Measurements from ENCODE around the gene ZBTB40. TPM values are rescaled to one million over a fixed set of nuclear protein-coding genes. Genes with fewer than 3 reads are reported as not detected.

Gene ZBTB40
- total RNA-seq, 1 experiment from 2014 or later, result 16.9 TPM

GRCh38 chr1:22491995-22492715 lies 40.5 kb downstream of the ZBTB40 start:
- Histone ChIP-seq H3K9me3 (replicated peaks) (no peaks in the 10 kb centered on the region), H3K4me3 (no peak overlapping the region), H3K36me3 (peaks cover 21% of the 10 kb centered on the region), H3K27me3 (replicated peaks) (no peaks in the 10 kb centered on the region), H3K27ac (no peak overlapping the region), H3K4me1 (replicated peaks) (no peaks in the 10 kb centered on the region)
- DNase-seq (ENCODE audit: low read depth in 1 of 2, low spot score in 2 of 2), result no peak

DNA sequence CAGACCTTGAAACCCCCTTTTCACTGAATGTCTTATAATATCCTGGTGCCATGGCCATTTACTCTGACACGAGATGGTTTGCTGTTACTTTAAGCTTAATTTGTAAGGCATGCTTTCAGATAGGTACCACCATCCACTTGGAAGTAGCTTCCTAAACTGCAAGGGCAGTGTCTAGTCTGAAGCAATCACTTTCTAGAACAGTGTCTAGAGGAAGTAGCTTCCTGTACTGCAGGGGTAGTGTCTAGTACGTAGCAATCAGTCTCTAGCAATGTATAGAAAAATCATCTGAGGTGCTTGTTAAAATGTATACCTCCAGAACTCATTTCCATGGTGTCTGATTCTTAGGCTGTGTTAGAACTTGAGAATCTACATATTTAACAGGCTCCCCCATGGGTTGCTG lies 42.5 kb downstream of the ZBTB40 start:
- no peak overlapping the region for H3K27ac ChIP-seq
- H3K27me3 ChIP-seq (replicated peaks), result no peaks in the 10 kb centered on the region
- H3K4me3 ChIP-seq, result no peak overlapping the region
- DNase-seq (ENCODE audit: low read depth in 1 of 2, low spot score in 2 of 2), result no peak
- no peaks in the 10 kb centered on the region for H3K9me3 ChIP-seq (replicated peaks)
- peaks cover 4% of the 10 kb centered on the region for H3K4me1 ChIP-seq (replicated peaks)
- peaks cover 23% of the 10 kb centered on the region for H3K36me3 ChIP-seq

DNA sequence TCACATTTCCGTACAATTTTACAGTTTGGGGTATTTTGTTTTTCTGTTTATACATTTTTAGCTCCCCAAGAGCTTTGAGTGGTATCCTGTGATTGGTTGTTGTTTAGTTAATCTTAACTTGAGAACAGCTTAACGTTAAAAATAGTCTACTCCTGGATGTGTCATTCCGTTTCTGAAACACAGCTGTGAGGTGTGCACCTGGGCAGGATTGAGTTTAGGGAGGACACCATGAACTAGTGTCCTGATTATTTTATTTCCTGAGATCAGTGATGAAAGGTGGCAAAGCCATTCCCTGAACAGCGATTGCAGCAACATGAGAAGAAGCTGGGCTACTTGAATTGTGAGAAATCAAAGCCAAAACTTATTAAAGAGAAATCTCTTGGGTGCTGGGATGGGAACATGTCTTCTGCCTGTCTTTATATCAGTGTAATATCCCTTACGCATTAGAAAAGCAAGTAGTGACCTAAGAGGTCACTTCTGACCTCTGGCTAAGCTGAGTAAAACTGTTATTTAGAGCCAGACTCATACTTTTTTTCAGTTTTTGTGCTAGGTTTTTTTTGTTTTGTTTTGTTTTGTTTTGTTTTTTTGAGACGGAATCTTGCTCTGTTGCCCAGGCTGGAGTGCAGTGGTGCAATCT lies 43.4 kb downstream of the ZBTB40 start:
- no peak for DNase-seq (ENCODE audit: low read depth in 1 of 2, low spot score in 2 of 2)
- H3K27ac ChIP-seq, result no peak overlapping the region
- no peaks in the 10 kb centered on the region for H3K27me3 ChIP-seq (replicated peaks)
- no peaks in the 10 kb centered on the region for H3K9me3 ChIP-seq (replicated peaks)
- peaks cover 13% of the 10 kb centered on the region for H3K4me1 ChIP-seq (replicated peaks)
- no peak overlapping the region for H3K4me3 ChIP-seq
- peaks cover 23% of the 10 kb centered on the region for H3K36me3 ChIP-seq

- no peaks in the 10 kb centered on the region for H3K9me3 ChIP-seq (replicated peaks)
- H3K4me3 ChIP-seq, result no peak overlapping the region
- DNase-seq (ENCODE audit: low read depth in 1 of 2, low spot score in 2 of 2), result no peak
- H3K27me3 ChIP-seq (replicated peaks), result no peaks in the 10 kb centered on the region
- H3K4me1 ChIP-seq (replicated peaks), result peaks cover 26% of the 10 kb centered on the region
- no peak overlapping the region for H3K27ac ChIP-seq
- peaks cover 16% of the 10 kb centered on the region for H3K36me3 ChIP-seq
Measured at GRCh38 chr1:22496536-22497160, 45.0 kb downstream of the ZBTB40 start.

GRCh38 chr1:22498463-22498862 lies 46.8 kb downstream of the ZBTB40 start:
- DNase-seq (ENCODE audit: low read depth in 1 of 2, low spot score in 2 of 2), result no peak
- Histone ChIP-seq H3K9me3 (replicated peaks) (no peaks in the 10 kb centered on the region), H3K27me3 (replicated peaks) (no peaks in the 10 kb centered on the region), H3K4me1 (replicated peaks) (peaks cover 29% of the 10 kb centered on the region), H3K36me3 (peaks cover 3% of the 10 kb centered on the region), H3K27ac (no peak overlapping the region), H3K4me3 (no peak overlapping the region)

- H3K4me3 ChIP-seq, result no peak overlapping the region
- peak overlapping the region; percentile 66 for H3K27ac ChIP-seq
- peaks cover 40% of the 10 kb centered on the region for H3K4me1 ChIP-seq (replicated peaks)
- H3K36me3 ChIP-seq, result peaks cover 3% of the 10 kb centered on the region; the same call in 1 of the 2 replicates
- H3K27me3 ChIP-seq (replicated peaks), result no peaks in the 10 kb centered on the region
- peak in 1 of 2 experiments; percentile 68 for DNase-seq (ENCODE audit: low read depth in 1 of 2, low spot score in 2 of 2)
- no peaks in the 10 kb centered on the region for H3K9me3 ChIP-seq (replicated peaks)
Measured at GRCh38 chr1:22500058-22500457, 48.4 kb downstream of the ZBTB40 start.

GRCh38 chr1:22500471-22500870 lies 48.8 kb downstream of the ZBTB40 start:
- Histone ChIP-seq H3K27me3 (replicated peaks) (no peaks in the 10 kb centered on the region), H3K9me3 (replicated peaks) (no peaks in the 10 kb centered on the region), H3K4me3 (no peak overlapping the region), H3K27ac (peak overlapping the region; percentile 66), H3K4me1 (replicated peaks) (peaks cover 40% of the 10 kb centered on the region), H3K36me3 (peaks cover 3% of the 10 kb centered on the region; the same call in 1 of the 2 replicates)
- peak; percentile 78 to 81 for DNase-seq (ENCODE audit: low read depth in 1 of 2, low spot score in 2 of 2)

- H3K27me3 ChIP-seq (replicated peaks), result no peaks in the 10 kb centered on the region
- H3K4me3 ChIP-seq, result no peak overlapping the region
- peaks cover 17% of the 10 kb centered on the region for H3K36me3 ChIP-seq
- no peaks in the 10 kb centered on the region for H3K9me3 ChIP-seq (replicated peaks)
- no peak for DNase-seq (ENCODE audit: low read depth in 1 of 2, low spot score in 2 of 2)
- H3K4me1 ChIP-seq (replicated peaks), result peaks cover 40% of the 10 kb centered on the region
- H3K27ac ChIP-seq, result no peak overlapping the region
Measured at GRCh38 chr1:22502202-22502601, 50.6 kb downstream of the ZBTB40 start.

GRCh38 chr1:22503721-22504410 lies 52.2 kb downstream of the ZBTB40 start:
- Histone ChIP-seq H3K36me3 (peaks cover 30% of the 10 kb centered on the region), H3K27me3 (replicated peaks) (no peaks in the 10 kb centered on the region), H3K27ac (peak overlapping the region; percentile 18; the same call in 1 of the 2 replicates), H3K4me3 (no peak overlapping the region), H3K9me3 (replicated peaks) (no peaks in the 10 kb centered on the region), H3K4me1 (replicated peaks) (peaks cover 39% of the 10 kb centered on the region)
- peak in 1 of 2 experiments; percentile 50 for DNase-seq (ENCODE audit: low read depth in 1 of 2, low spot score in 2 of 2)

- Histone ChIP-seq H3K4me3 (no peak overlapping the region), H3K4me1 (replicated peaks) (peaks cover 15% of the 10 kb centered on the region), H3K27me3 (replicated peaks) (no peaks in the 10 kb centered on the region), H3K36me3 (peaks cover 51% of the 10 kb centered on the region), H3K27ac (no peak overlapping the region), H3K9me3 (replicated peaks) (no peaks in the 10 kb centered on the region)
- no peak for DNase-seq (ENCODE audit: low read depth in 1 of 2, low spot score in 2 of 2)
Measured at GRCh38 chr1:22506130-22506692, 54.6 kb downstream of the ZBTB40 start.

DNA sequence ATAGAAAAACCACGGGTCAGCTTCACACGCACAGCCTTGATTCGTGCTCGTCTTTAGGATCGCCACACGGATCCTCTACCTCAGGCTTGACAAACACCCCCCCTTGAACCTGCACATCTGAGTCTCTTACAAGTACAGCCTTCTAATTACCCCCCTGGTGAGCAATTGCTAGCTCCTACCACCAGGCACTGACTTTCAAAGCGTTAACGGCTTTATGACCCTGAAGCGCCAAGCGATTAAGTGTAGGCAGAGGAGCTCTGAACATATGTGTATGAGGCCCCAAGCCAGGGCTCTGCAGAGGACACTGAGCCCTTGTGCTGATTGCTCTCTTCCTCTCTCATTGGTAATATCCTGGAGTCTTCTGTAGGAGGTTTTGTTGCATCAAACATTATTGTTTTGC lies 55.9 kb downstream of the ZBTB40 start:
- H3K4me1 ChIP-seq (replicated peaks), result peaks cover 14% of the 10 kb centered on the region
- no peak overlapping the region for H3K27ac ChIP-seq
- no peaks in the 10 kb centered on the region for H3K9me3 ChIP-seq (replicated peaks)
- no peak overlapping the region for H3K4me3 ChIP-seq
- H3K27me3 ChIP-seq (replicated peaks), result no peaks in the 10 kb centered on the region
- no peak for DNase-seq (ENCODE audit: low read depth in 1 of 2, low spot score in 2 of 2)
- H3K36me3 ChIP-seq, result peaks cover 63% of the 10 kb centered on the region

DNA sequence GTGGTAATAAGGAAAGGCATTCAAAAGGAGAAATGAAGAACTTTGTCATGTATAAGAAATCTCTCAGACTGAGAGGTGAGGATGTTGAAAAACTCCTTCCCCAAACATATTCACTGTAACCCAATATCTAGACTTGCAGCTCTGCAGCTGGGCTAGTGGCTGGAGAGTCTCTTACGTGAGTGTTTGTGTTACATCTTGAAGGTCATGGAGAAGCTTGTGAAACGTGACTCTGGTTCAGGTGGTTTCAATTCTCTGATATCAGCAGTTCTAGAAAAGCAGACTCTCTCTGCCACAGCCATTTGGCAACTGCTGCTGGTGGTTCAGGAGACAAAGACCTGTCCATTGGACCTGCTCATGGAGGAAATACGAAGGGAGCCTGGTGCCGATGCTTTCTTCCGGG lies 56.7 kb downstream of the ZBTB40 start:
- no peak overlapping the region for H3K27ac ChIP-seq
- no peak overlapping the region for H3K4me3 ChIP-seq
- no peaks in the 10 kb centered on the region for H3K9me3 ChIP-seq (replicated peaks)
- no peak for DNase-seq (ENCODE audit: low read depth in 1 of 2, low spot score in 2 of 2)
- peaks cover 13% of the 10 kb centered on the region for H3K4me1 ChIP-seq (replicated peaks)
- peaks cover 69% of the 10 kb centered on the region for H3K36me3 ChIP-seq
- no peaks in the 10 kb centered on the region for H3K27me3 ChIP-seq (replicated peaks)

DNA sequence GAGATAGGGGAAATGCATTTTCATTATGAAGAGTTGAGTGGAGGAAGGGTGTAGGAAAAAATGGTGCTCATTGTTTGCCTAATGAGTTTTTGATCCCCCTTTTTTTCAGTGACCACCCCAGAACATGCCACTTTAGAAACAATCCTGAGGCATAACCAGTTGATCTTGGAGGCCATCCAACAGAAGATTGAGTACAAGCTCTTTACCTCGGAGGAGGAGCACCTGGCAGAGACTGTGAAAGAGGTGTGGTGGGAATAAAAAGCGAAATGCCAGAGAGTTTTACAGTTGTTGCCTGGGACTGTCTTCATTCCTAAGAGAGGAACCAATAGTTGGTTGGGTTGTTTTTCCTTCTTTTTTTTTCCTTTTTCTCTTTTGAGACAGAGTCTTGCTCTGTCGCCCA lies 57.3 kb downstream of the ZBTB40 start:
- H3K36me3 ChIP-seq, result peaks cover 69% of the 10 kb centered on the region
- peaks cover 6% of the 10 kb centered on the region for H3K4me1 ChIP-seq (replicated peaks)
- no peak overlapping the region for H3K4me3 ChIP-seq
- no peak overlapping the region for H3K27ac ChIP-seq
- H3K27me3 ChIP-seq (replicated peaks), result no peaks in the 10 kb centered on the region
- no peak for DNase-seq (ENCODE audit: low read depth in 1 of 2, low spot score in 2 of 2)
- no peaks in the 10 kb centered on the region for H3K9me3 ChIP-seq (replicated peaks)
